NCI-H345 treated with DMSO at 0.1 percent for 48 hours (cell line): ENCODE measurements around the gene ATAD1.

Source experiments
- DNase-seq: peaks from one replicate; lab custom pipeline; 2025; ENCODE audit not compliant: unreplicated experiment; lab: John Stamatoyannopoulos, UW

The ATAD1 gene

GRCh38 chr10:87720665-87721064 lies 97.4 kb downstream of the ATAD1 start:
- no peak for DNase-seq

GRCh38 chr10:87716348-87716670 lies 101.7 kb downstream of the ATAD1 start:
- no peak for DNase-seq

- DNase-seq: no peak
These were observed 102.3 kb downstream of the ATAD1 start for GRCh38 chr10:87715552-87716347.

- DNase-seq: no peak
These were observed 104.3 kb downstream of the ATAD1 start for GRCh38 chr10:87713707-87714106.

- DNase-seq: no peak
These were observed 105.0 kb downstream of the ATAD1 start for GRCh38 chr10:87712913-87713616.

GRCh38 chr10:87707254-87707653 lies 110.8 kb downstream of the ATAD1 start:
- DNase-seq: no peak

- DNase-seq: no peak
These were observed 111.3 kb downstream of the ATAD1 start for GRCh38 chr10:87706731-87707130.

- DNase-seq: no peak
These were observed 112.7 kb downstream of the ATAD1 start for GRCh38 chr10:87705339-87705738.

- no peak for DNase-seq
These were observed 114.3 kb downstream of the ATAD1 start for GRCh38 chr10:87703771-87704170.

- DNase-seq: no peak
These were observed 115.1 kb downstream of the ATAD1 start for GRCh38 chr10:87702973-87703294.

- DNase-seq: no peak
These were observed 115.6 kb downstream of the ATAD1 start for GRCh38 chr10:87702260-87702972.
